ENCODE measurements around the gene RASA2.
A peak's percentile ranks its signal among the peaks of the same experiment; 100 is the strongest.

Gene RASA2

GRCh38 chr3:141561426-141562034 lies 74.7 kb downstream of the RASA2 start:
- Histone ChIP-seq H3K4me3 (ENCODE audit: low read length in 2 of 2) (no peak overlapping the region), H3K4me1 (ENCODE audit: control insufficient read depth in 2 of 2, insufficient read depth in 2 of 2, low read length in 2 of 2) (no peaks in the 10 kb centered on the region), H3K27me3 (ENCODE audit: control insufficient read depth in 2 of 2, insufficient read depth in 2 of 2, low read length in 2 of 2) (no peaks in the 10 kb centered on the region), H3K9me3 (ENCODE audit: control insufficient read depth in 2 of 2, low read length in 2 of 2) (no peaks in the 10 kb centered on the region), H3K27ac (ENCODE audit: low read depth in 2 of 2, low read length in 2 of 2) (no peak overlapping the region), H3K36me3 (ENCODE audit: control insufficient read depth in 2 of 2, insufficient read depth in 2 of 2, low read length in 2 of 2) (peaks cover 18 to 23% of the 10 kb centered on the region in 2 donors), H3K9ac (ENCODE audit: low read depth in 1 of 2, low read length in 2 of 2) (no peak overlapping the region)

- Histone ChIP-seq H3K27ac (ENCODE audit: low read depth in 2 of 2, low read length in 2 of 2) (no peak overlapping the region), H3K9ac (ENCODE audit: low read depth in 1 of 2, low read length in 2 of 2) (no peak overlapping the region), H3K4me1 (ENCODE audit: control insufficient read depth in 2 of 2, insufficient read depth in 2 of 2, low read length in 2 of 2) (no peaks in the 10 kb centered on the region), H3K4me3 (ENCODE audit: low read length in 2 of 2) (no peak overlapping the region), H3K9me3 (ENCODE audit: control insufficient read depth in 2 of 2, low read length in 2 of 2) (no peaks in the 10 kb centered on the region), H3K27me3 (ENCODE audit: control insufficient read depth in 2 of 2, insufficient read depth in 2 of 2, low read length in 2 of 2) (no peaks in the 10 kb centered on the region), H3K36me3 (ENCODE audit: control insufficient read depth in 2 of 2, insufficient read depth in 2 of 2, low read length in 2 of 2) (peaks cover 14 to 15% of the 10 kb centered on the region in 2 donors)
These were observed 77.4 kb downstream of the RASA2 start for GRCh38 chr3:141564241-141564640.

- Histone ChIP-seq H3K9me3 (ENCODE audit: control insufficient read depth in 2 of 2, low read length in 2 of 2) (no peaks in the 10 kb centered on the region), H3K4me1 (ENCODE audit: control insufficient read depth in 2 of 2, insufficient read depth in 2 of 2, low read length in 2 of 2) (no peaks in the 10 kb centered on the region), H3K27me3 (ENCODE audit: control insufficient read depth in 2 of 2, insufficient read depth in 2 of 2, low read length in 2 of 2) (no peaks in the 10 kb centered on the region), H3K4me3 (ENCODE audit: low read length in 2 of 2) (no peak overlapping the region), H3K9ac (ENCODE audit: low read depth in 1 of 2, low read length in 2 of 2) (no peak overlapping the region), H3K27ac (ENCODE audit: low read depth in 2 of 2, low read length in 2 of 2) (no peak overlapping the region), H3K36me3 (ENCODE audit: control insufficient read depth in 2 of 2, insufficient read depth in 2 of 2, low read length in 2 of 2) (peaks cover 25 to 27% of the 10 kb centered on the region in 2 donors)
These were observed 83.2 kb downstream of the RASA2 start for GRCh38 chr3:141570068-141570467.

GRCh38 chr3:141575879-141576743 lies 89.3 kb downstream of the RASA2 start:
- H3K4me3 ChIP-seq (ENCODE audit: low read length in 2 of 2), result peak overlapping the region in 1 of 2 donors; percentile 23
- H3K36me3 ChIP-seq (ENCODE audit: control insufficient read depth in 2 of 2, insufficient read depth in 2 of 2, low read length in 2 of 2), result peaks cover 35 to 43% of the 10 kb centered on the region in 2 donors
- H3K27ac ChIP-seq (ENCODE audit: low read depth in 2 of 2, low read length in 2 of 2), result no peak overlapping the region
- no peaks in the 10 kb centered on the region for H3K27me3 ChIP-seq (ENCODE audit: control insufficient read depth in 2 of 2, insufficient read depth in 2 of 2, low read length in 2 of 2)
- H3K4me1 ChIP-seq (ENCODE audit: control insufficient read depth in 2 of 2, insufficient read depth in 2 of 2, low read length in 2 of 2), result peaks cover 0 to 5% of the 10 kb centered on the region in 2 donors
- H3K9ac ChIP-seq (ENCODE audit: low read depth in 1 of 2, low read length in 2 of 2), result no peak overlapping the region
- no peaks in the 10 kb centered on the region for H3K9me3 ChIP-seq (ENCODE audit: control insufficient read depth in 2 of 2, low read length in 2 of 2)

GRCh38 chr3:141576744-141577052 lies 89.9 kb downstream of the RASA2 start:
- H3K36me3 ChIP-seq (ENCODE audit: control insufficient read depth in 2 of 2, insufficient read depth in 2 of 2, low read length in 2 of 2), result peaks cover 35 to 42% of the 10 kb centered on the region in 2 donors

GRCh38 chr3:141578202-141578973 lies 91.6 kb downstream of the RASA2 start:
- Histone ChIP-seq H3K4me3 (ENCODE audit: low read length in 2 of 2) (no peak overlapping the region), H3K9me3 (ENCODE audit: control insufficient read depth in 2 of 2, low read length in 2 of 2) (no peaks in the 10 kb centered on the region), H3K27me3 (ENCODE audit: control insufficient read depth in 2 of 2, insufficient read depth in 2 of 2, low read length in 2 of 2) (no peaks in the 10 kb centered on the region), H3K36me3 (ENCODE audit: control insufficient read depth in 2 of 2, insufficient read depth in 2 of 2, low read length in 2 of 2) (peaks cover 32 to 34% of the 10 kb centered on the region in 2 donors), H3K4me1 (ENCODE audit: control insufficient read depth in 2 of 2, insufficient read depth in 2 of 2, low read length in 2 of 2) (peaks cover 0 to 5% of the 10 kb centered on the region in 2 donors), H3K27ac (ENCODE audit: low read depth in 2 of 2, low read length in 2 of 2) (no peak overlapping the region), H3K9ac (ENCODE audit: low read depth in 1 of 2, low read length in 2 of 2) (no peak overlapping the region)

More at GRCh38 chr3:141576744-141577052, 89.9 kb downstream of the RASA2 start:
- Histone ChIP-seq H3K4me3 (ENCODE audit: low read length in 2 of 2) (no peak overlapping the region), H3K27me3 (ENCODE audit: control insufficient read depth in 2 of 2, insufficient read depth in 2 of 2, low read length in 2 of 2) (no peaks in the 10 kb centered on the region), H3K27ac (ENCODE audit: low read depth in 2 of 2, low read length in 2 of 2) (no peak overlapping the region), H3K9ac (ENCODE audit: low read depth in 1 of 2, low read length in 2 of 2) (no peak overlapping the region), H3K9me3 (ENCODE audit: control insufficient read depth in 2 of 2, low read length in 2 of 2) (no peaks in the 10 kb centered on the region), H3K4me1 (ENCODE audit: control insufficient read depth in 2 of 2, insufficient read depth in 2 of 2, low read length in 2 of 2) (peaks cover 0 to 5% of the 10 kb centered on the region in 2 donors)

- peaks cover 37 to 39% of the 10 kb centered on the region in 2 donors for H3K36me3 ChIP-seq (ENCODE audit: control insufficient read depth in 2 of 2, insufficient read depth in 2 of 2, low read length in 2 of 2)
These were observed 107.5 kb downstream of the RASA2 start for GRCh38 chr3:141594357-141594756.

GRCh38 chr3:141597931-141598330 lies 111.1 kb downstream of the RASA2 start:
- H3K36me3 ChIP-seq (ENCODE audit: control insufficient read depth in 2 of 2, insufficient read depth in 2 of 2, low read length in 2 of 2), result peaks cover 23 to 34% of the 10 kb centered on the region in 2 donors
- H3K9ac ChIP-seq (ENCODE audit: low read depth in 1 of 2, low read length in 2 of 2), result no peak overlapping the region
- no peaks in the 10 kb centered on the region for H3K27me3 ChIP-seq (ENCODE audit: control insufficient read depth in 2 of 2, insufficient read depth in 2 of 2, low read length in 2 of 2)
- no peaks in the 10 kb centered on the region for H3K4me1 ChIP-seq (ENCODE audit: control insufficient read depth in 2 of 2, insufficient read depth in 2 of 2, low read length in 2 of 2)
- H3K27ac ChIP-seq (ENCODE audit: low read depth in 2 of 2, low read length in 2 of 2), result no peak overlapping the region
- H3K4me3 ChIP-seq (ENCODE audit: low read length in 2 of 2), result no peak overlapping the region
- peaks cover 0 to 2% of the 10 kb centered on the region in 2 donors for H3K9me3 ChIP-seq (ENCODE audit: control insufficient read depth in 2 of 2, low read length in 2 of 2)

More at GRCh38 chr3:141594357-141594756, 107.5 kb downstream of the RASA2 start:
- no peaks in the 10 kb centered on the region for H3K4me1 ChIP-seq (ENCODE audit: control insufficient read depth in 2 of 2, insufficient read depth in 2 of 2, low read length in 2 of 2)
- H3K9me3 ChIP-seq (ENCODE audit: control insufficient read depth in 2 of 2, low read length in 2 of 2), result no peaks in the 10 kb centered on the region
- no peak overlapping the region for H3K4me3 ChIP-seq (ENCODE audit: low read length in 2 of 2)
- no peak overlapping the region for H3K27ac ChIP-seq (ENCODE audit: low read depth in 2 of 2, low read length in 2 of 2)
- H3K9ac ChIP-seq (ENCODE audit: low read depth in 1 of 2, low read length in 2 of 2), result no peak overlapping the region
- no peaks in the 10 kb centered on the region for H3K27me3 ChIP-seq (ENCODE audit: control insufficient read depth in 2 of 2, insufficient read depth in 2 of 2, low read length in 2 of 2)

GRCh38 chr3:141600331-141600730 lies 113.5 kb downstream of the RASA2 start:
- Histone ChIP-seq H3K27me3 (ENCODE audit: control insufficient read depth in 2 of 2, insufficient read depth in 2 of 2, low read length in 2 of 2) (no peaks in the 10 kb centered on the region), H3K4me1 (ENCODE audit: control insufficient read depth in 2 of 2, insufficient read depth in 2 of 2, low read length in 2 of 2) (no peaks in the 10 kb centered on the region), H3K36me3 (ENCODE audit: control insufficient read depth in 2 of 2, insufficient read depth in 2 of 2, low read length in 2 of 2) (peaks cover 18 to 19% of the 10 kb centered on the region in 2 donors), H3K9ac (ENCODE audit: low read depth in 1 of 2, low read length in 2 of 2) (no peak overlapping the region), H3K27ac (ENCODE audit: low read depth in 2 of 2, low read length in 2 of 2) (no peak overlapping the region), H3K4me3 (ENCODE audit: low read length in 2 of 2) (no peak overlapping the region), H3K9me3 (ENCODE audit: control insufficient read depth in 2 of 2, low read length in 2 of 2) (peaks cover 0 to 2% of the 10 kb centered on the region in 2 donors)

GRCh38 chr3:141602706-141603105 lies 115.9 kb downstream of the RASA2 start:
- H3K27me3 ChIP-seq (ENCODE audit: control insufficient read depth in 2 of 2, insufficient read depth in 2 of 2, low read length in 2 of 2), result no peaks in the 10 kb centered on the region
- H3K4me3 ChIP-seq (ENCODE audit: low read length in 2 of 2), result no peak overlapping the region
- H3K27ac ChIP-seq (ENCODE audit: low read depth in 2 of 2, low read length in 2 of 2), result peak overlapping the region in 1 of 2 donors; percentile 6
- H3K4me1 ChIP-seq (ENCODE audit: control insufficient read depth in 2 of 2, insufficient read depth in 2 of 2, low read length in 2 of 2), result no peaks in the 10 kb centered on the region
- H3K9ac ChIP-seq (ENCODE audit: low read depth in 1 of 2, low read length in 2 of 2), result no peak overlapping the region
- H3K36me3 ChIP-seq (ENCODE audit: control insufficient read depth in 2 of 2, insufficient read depth in 2 of 2, low read length in 2 of 2), result peaks cover 6 to 7% of the 10 kb centered on the region in 2 donors
- peaks cover 0 to 2% of the 10 kb centered on the region in 2 donors for H3K9me3 ChIP-seq (ENCODE audit: control insufficient read depth in 2 of 2, low read length in 2 of 2)
